ENCODE results near the gene GPX6.
"Not testable (repeated sequence)": the region's sequence is repeated elsewhere in the genome, so short reads cannot be mapped to it uniquely, and the experiment has no call there.

Gene GPX6

DNA sequence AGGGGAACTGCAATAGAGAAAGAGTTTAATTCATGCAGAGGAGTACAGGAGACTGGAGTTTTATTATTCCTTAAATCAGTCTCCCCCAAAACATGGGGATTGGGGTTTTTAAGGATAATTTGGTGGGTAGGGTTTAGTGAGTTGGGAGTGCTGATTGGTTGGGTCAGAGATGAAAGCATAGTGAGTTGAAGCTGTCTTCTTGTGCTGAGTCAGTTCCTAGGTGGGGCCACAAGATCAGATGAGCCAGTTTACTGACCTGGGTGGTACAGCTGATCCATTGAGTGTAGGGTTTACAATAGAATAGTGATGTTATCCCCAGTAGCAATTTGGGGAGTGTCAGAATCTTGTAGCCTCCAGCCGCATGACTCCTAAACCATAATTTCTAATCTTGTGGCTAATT is 29.1 kb downstream of the GPX6 start:
- no peak for DNase-seq (ENCODE audit: low read depth in 2 of 2, low spot score in 1 of 2)

DNA sequence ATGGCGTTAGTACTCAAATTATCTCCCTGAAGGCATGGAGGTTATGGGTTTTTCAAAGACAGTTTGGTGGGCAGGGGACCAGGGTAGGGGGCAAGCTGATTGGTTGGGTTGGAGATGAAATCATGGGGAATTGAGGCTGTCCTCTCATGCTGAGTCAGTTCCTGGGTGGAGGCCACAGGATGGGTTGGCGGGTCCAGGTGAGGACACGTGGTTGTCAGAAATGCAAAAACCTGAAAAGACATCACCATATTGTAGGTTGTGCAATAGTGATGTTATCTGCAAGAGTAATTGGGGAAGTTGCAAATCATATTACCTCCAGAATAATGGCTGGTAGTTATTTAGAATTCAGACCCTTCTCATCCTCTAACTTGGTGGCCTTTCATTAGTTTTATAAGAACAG is 30.1 kb downstream of the GPX6 start:
- no peak for DNase-seq (ENCODE audit: low read depth in 2 of 2, low spot score in 1 of 2)

DNA sequence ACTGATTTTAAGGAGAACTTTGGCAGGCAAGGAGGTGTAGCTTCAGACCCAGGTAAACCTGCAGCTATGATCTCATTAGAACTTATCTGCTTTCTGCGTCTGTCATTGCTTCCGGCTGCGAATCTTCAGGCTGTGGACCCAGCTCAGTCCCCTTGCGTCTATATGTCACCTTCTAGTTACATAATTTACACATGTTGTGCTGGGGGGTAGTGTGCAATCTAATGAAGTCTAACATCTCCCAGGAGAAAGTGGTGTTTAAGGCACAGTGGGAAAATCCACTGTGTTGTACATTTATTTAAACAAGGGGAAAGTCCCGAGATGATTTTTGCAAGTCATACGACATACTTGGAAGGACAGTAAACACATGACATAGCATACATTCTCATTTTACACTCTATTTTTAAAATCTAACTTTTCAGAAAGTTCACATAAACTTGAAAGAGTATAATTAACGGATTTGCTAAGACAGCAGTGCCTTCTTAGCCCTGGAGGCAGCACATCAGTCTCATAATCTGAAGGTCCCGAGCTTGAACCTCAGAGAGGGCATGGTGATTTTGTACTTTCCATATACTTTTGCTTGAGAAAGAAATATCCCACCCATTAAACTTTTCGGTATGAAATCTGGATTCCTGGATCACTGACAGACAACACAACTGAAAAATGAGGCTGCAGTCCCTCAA is 35.2 kb downstream of the GPX6 start:
- DNase-seq (ENCODE audit: low read depth in 2 of 2, low spot score in 1 of 2), result no peak

DNA sequence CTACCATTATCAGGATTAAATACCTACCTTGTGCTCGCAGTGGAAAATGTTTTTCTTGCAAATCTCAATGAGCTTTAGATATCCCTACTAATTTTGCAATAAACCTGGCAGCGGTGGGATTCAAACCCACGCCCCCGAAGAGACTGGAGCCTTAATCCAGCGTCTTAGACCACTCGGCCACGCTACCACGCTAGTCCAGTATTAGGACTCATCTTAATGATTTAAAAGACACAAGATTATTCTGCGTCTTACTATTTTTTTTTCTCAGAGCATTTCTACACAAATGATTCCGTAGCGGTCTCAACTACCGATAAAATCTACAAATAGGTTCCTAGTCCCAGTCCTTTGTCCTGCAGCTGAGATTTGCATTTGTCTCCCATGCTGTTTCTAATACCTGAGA is 37.1 kb downstream of the GPX6 start:
- no peak for DNase-seq (ENCODE audit: low read depth in 2 of 2, low spot score in 1 of 2)

DNA sequence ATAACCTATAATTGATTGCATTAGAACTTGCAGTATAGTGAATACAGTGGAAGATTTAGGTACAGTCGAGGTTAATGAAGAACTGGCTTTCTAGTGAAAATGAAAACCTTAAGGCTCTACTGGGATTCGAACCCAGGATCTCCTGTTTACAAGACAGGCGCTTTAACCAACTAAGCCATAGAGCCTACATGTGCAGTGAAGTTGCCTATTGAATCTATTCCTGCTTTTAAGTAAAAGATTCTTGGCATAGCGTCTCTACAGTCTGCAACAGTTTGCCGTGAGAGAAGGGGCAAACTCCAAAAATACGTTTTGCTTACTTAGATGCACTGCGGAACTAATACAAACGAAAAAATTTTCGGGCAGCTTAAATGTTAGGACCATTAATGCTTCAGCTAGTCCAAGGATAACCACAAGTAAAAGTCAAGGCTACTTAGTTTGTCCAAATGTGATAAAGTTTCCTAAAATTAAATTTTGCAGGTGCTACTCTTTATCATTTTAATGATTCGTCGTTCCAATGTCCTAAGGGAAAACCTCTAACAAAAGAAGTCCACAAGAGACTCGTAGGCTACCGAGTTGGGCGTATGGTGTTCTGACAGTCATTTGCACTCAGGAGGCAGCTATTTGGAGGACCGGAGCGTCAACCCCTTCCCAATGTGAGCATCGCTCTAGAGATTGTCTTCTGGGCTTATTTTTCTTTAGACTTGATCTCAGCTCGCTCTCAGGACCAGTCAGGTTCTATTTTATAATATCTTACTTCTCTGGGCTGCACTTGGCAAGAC is 41.0 kb downstream of the GPX6 start:
- DNase-seq (ENCODE audit: low read depth in 2 of 2, low spot score in 1 of 2), result no peak

DNA sequence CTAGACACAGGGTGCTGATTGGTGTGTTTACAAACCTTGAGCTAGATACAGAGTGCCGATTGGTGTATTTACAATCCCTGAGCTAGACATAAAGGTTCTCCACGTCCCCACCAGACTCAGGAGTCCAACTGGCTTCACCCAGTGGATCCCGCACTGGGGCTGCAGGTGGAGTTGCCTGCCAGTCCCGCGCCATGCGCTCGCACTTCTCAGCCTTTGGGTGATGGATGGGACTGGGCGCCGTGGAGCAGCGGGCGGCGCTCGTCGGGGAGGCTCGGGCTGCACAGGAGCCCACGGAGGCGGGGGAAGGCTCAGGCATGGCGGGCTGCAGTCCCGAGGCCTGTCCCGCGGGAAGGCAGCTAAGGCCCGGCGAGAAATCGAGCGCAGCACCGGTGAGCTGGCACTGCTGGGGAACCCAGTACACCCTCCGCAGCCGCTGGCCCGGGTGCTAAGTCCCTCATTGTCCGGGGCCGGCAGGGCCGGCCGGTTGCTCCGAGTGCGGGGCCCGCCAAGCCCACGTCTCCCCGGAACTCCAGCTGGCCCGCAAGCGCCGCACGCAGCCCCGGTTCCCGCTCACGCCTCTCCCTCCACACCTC is 46.3 kb downstream of the GPX6 start:
- not testable (repeated sequence) for DNase-seq (ENCODE audit: low read depth in 2 of 2, low spot score in 1 of 2)

DNA sequence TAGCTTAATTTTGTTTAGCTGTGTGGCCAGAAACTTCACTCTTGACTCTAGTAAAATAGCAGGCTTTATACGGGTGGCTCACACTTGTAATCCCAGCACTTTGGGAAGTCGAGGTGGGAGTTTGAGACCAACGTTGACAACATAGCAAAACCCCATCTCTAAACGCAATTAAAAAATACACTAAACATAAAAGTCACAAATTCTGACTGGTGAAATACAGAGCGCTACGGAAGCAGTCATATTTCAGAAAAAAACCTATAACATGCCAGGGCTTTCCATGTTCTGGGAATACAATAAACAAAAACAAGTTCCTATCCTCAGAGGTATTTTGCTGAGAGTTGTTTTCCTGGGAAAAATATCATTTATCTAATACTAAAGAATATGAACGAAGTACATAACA is 47.5 kb downstream of the GPX6 start:
- DNase-seq (ENCODE audit: low read depth in 2 of 2, low spot score in 1 of 2), result no peak

DNA sequence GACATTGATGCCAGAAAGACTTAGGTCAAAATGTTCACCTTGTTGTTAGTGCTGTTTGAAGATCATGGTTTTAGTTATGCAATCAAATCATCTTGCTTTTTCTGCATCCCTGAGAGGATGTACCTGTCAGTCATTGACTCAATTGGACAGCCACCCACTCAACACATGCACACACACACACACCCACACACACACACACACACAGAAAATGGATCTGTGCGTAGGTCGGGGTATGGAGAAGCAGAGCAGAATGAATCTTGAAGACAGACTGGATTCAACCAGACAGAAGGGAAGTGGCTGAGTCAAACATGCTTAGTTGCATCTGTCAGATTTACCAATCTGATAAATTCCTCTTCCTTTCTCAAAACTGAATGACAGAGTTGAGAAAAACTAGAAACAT is 53.2 kb downstream of the GPX6 start:
- no peak for DNase-seq (ENCODE audit: low read depth in 2 of 2, low spot score in 1 of 2)

DNA sequence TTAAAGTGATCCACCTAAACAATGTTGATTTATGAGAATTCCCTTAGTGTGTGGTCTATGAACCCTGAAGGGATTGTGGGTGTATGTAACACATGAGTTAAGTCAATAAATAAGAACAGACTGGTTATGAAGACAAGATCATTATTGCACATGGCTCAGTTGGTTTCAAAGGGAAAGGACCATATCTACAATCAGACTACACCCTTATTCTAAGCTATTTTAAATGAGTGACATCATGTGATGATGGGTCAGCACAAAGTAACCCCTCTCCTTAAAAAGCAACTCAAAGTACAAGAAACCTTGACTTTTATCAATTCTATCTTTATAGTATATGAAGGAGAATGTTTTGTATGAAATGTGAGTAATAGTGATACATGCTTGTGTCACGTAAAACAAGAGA is 57.0 kb downstream of the GPX6 start:
- no peak for DNase-seq (ENCODE audit: low read depth in 2 of 2, low spot score in 1 of 2)

All from stimulated activated CD8-positive, alpha-beta memory T cell treated with anti-CD3 and anti-CD28 coated beads, Interleukin-4, amount 100 ng/mL, for 1 hour (primary cell).